ENCODE measurements around the gene DLGAP3.

DNA sequence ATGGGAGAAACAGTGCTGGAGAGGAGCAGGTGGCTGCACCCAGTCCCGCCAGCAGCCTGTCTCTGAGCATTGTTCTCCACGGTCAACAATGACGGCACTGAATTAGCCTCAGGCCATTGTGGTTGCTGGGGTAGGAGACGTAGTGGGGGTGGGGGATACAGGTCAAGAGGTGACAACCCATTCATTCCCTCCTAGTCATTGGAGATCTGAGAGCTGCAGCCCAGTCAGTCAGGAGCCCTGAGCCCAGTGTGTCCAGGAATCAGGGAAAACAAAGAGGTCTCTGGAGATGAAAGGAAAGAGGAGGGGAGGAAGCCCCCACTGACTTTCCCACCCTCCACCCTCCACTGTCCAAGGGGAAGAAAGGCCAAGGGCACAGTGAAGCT lies 85.2 kb downstream of the DLGAP3 start:
- TF ChIP-seq, protein P1, sequence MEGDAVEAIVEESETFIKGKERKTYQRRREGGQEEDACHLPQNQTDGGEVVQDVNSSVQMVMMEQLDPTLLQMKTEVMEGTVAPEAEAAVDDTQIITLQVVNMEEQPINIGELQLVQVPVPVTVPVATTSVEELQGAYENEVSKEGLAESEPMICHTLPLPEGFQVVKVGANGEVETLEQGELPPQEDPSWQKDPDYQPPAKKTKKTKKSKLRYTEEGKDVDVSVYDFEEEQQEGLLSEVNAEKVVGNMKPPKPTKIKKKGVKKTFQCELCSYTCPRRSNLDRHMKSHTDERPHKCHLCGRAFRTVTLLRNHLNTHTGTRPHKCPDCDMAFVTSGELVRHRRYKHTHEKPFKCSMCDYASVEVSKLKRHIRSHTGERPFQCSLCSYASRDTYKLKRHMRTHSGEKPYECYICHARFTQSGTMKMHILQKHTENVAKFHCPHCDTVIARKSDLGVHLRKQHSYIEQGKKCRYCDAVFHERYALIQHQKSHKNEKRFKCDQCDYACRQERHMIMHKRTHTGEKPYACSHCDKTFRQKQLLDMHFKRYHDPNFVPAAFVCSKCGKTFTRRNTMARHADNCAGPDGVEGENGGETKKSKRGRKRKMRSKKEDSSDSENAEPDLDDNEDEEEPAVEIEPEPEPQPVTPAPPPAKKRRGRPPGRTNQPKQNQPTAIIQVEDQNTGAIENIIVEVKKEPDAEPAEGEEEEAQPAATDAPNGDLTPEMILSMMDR (IDR thresholded peaks at IDR 0.05), result no peak
- no peak for TF ChIP-seq POLR2A (IDR thresholded peaks at IDR 0.05; ENCODE audit: low read depth)

Data from esophagus muscularis mucosa (tissue), 3 donors.